HG03575 (cell line): ENCODE measurements around the gene SLC39A12.
"Not testable (repeated sequence)": the region's sequence is repeated elsewhere in the genome, so short reads cannot be mapped to it uniquely, and the experiment has no call there.

Experiments
- ATAC-seq: cut with Tn5 transposase; IDR thresholded peaks from one replicate; pipeline ENCODE4 v1.9.1; 2021; ENCODE audit not compliant: unreplicated experiment, insufficient number of reproducible peaks, low FRiP score; ENCODE audit errors: extremely low read depth

The SLC39A12 gene

GRCh38 chr10:17951868-17952371 lies at the start of gene SLC39A12:
Gene SLC39A12, plus strand, starts transcription at chr10:17951918. Its CDS starts 1,359 bp downstream, at chr10:17953277.
- no peak for ATAC-seq

- ATAC-seq = no peak
Observed at GRCh38 chr10:17904564-17904963, 47.2 kb upstream of the SLC39A12 start.

- ATAC-seq = no peak
Observed at GRCh38 chr10:17905491-17905890, 46.2 kb upstream of the SLC39A12 start.

GRCh38 chr10:17906002-17906401 lies 45.7 kb upstream of the SLC39A12 start:
- no peak for ATAC-seq

GRCh38 chr10:17907641-17908040 lies 44.1 kb upstream of the SLC39A12 start:
- no peak for ATAC-seq

GRCh38 chr10:17910125-17910789 lies 41.5 kb upstream of the SLC39A12 start:
- ATAC-seq = no peak

- ATAC-seq = no peak
Observed at GRCh38 chr10:17912754-17913153, 39.0 kb upstream of the SLC39A12 start.

- no peak for ATAC-seq
Observed at GRCh38 chr10:17913604-17914003, 38.1 kb upstream of the SLC39A12 start.

GRCh38 chr10:17914169-17915045 lies 37.3 kb upstream of the SLC39A12 start:
- no peak for ATAC-seq

GRCh38 chr10:17915181-17915580 lies 36.5 kb upstream of the SLC39A12 start:
- ATAC-seq = no peak

- no peak for ATAC-seq
Observed at GRCh38 chr10:17918187-17918903, 33.4 kb upstream of the SLC39A12 start.

GRCh38 chr10:17921378-17921777 lies 30.3 kb upstream of the SLC39A12 start:
- ATAC-seq = no peak

- no peak for ATAC-seq
Observed at GRCh38 chr10:17923728-17924127, 28.0 kb upstream of the SLC39A12 start.

GRCh38 chr10:17943033-17943745 lies 8.5 kb upstream of the SLC39A12 start:
- ATAC-seq = no peak

- not testable (repeated sequence) for ATAC-seq
Observed at GRCh38 chr10:17950269-17950668, 1.4 kb upstream of the SLC39A12 start.

- no peak for ATAC-seq
Observed at GRCh38 chr10:17950726-17951125, 992 bp upstream of the SLC39A12 start.

- not testable (repeated sequence) for ATAC-seq
Observed at GRCh38 chr10:17954372-17954771, 2.7 kb downstream of the SLC39A12 start.

- no peak for ATAC-seq
Observed at GRCh38 chr10:17954861-17955260, 3.1 kb downstream of the SLC39A12 start.

GRCh38 chr10:17958049-17958448 lies 6.3 kb downstream of the SLC39A12 start:
- ATAC-seq = no peak
